Measurements from ENCODE around the gene ZNF555. TPM values are rescaled to one million over a fixed set of nuclear protein-coding genes. Genes with fewer than 3 reads are reported as not detected.

Gene ZNF555
- total and polyA plus RNA-seq, 10 of the 15 experiments (the other 5 are each of a cell fraction or from before 2014, with no cell fraction given), result 0.58 to 1.9 (median 1.2) TPM

GRCh38 chr19:2815923-2816322, 25.4 kb upstream of the ZNF555 start:
- intact Hi-C loops (cut with micrococcal nuclease; ENCODE audit: unreplicated experiment) (no loop called here), in situ Hi-C loops (cut with MboI) (no loop called here)
- ChIA-PET CTCF (no interaction called here), SMC1A (ENCODE audit: uncharacterized antibody, unreplicated experiment) (no interaction called here), RAD21 (ENCODE audit: unreplicated experiment) (no interaction called here), POLR2A (no interaction called here)
- no peaks in the 10 kb centered on the region; the same call in 1 of the 2 replicates for H3K79me2 ChIP-seq (ENCODE audit: control insufficient read depth, insufficient read depth, low read length)
- no peak overlapping the region for H2AFZ ChIP-seq (ENCODE audit: control insufficient read depth, low read depth, low read length)
- no peak overlapping the region for H3K4me2 ChIP-seq (ENCODE audit: control insufficient read depth, insufficient read depth)
- no TSS peak for BruUV-seq (replicated peaks)
- no peak overlapping the region for H3K4me3 ChIP-seq
- no peak for FAIRE-seq
- ATAC-seq, result no peak
- no peak overlapping the region for H3K9ac ChIP-seq (ENCODE audit: control insufficient read depth, insufficient read depth, low read length)
- no peak overlapping the region for H3K27ac ChIP-seq (ENCODE audit: control insufficient read depth, insufficient read depth)
- WGBS (ENCODE audit: insufficient coverage, insufficient replicate concordance, low lambda C conversion rate, missing lambda C conversion rate), result 77% methylated on average over 15 of the region's 15 CpGs
- no peaks in the 10 kb centered on the region for H3K4me1 ChIP-seq (ENCODE audit: control insufficient read depth, insufficient read depth, low read length)
- no peaks in the 10 kb centered on the region for H3K27me3 ChIP-seq (replicated peaks in 1 of 2; ENCODE audit: control insufficient read depth in 2 of 2, insufficient read depth in 2 of 2, low read length in 1 of 2)
- peaks cover 4 to 10% of the 10 kb centered on the region in 2 experiments; a peak in 3 of 4 replicates for H3K36me3 ChIP-seq (ENCODE audit: control insufficient read depth in 2 of 2, insufficient read depth in 2 of 2, low read length in 1 of 2)
- H4K20me1 ChIP-seq (ENCODE audit: control insufficient read depth, insufficient read depth), result no peaks in the 10 kb centered on the region
- no peak for DNase-seq (ENCODE audit: low read depth, low spot score)
- no peak for TF ChIP-seq TBL1XR1 (IDR thresholded peaks at IDR 0.05; ENCODE audit: low read depth, low read length)
- no peak for TF ChIP-seq ZNF384 (IDR thresholded peaks at IDR 0.05; ENCODE audit: borderline replicate concordance, low read depth, low read length)
- TF ChIP-seq ATF2 (IDR thresholded peaks at IDR 0.05; ENCODE audit: low read length), result no peak
- no peak for TF ChIP-seq BCL11A (IDR thresholded peaks at IDR 0.05; ENCODE audit: low read depth, low read length)
- no peak for TF ChIP-seq BRCA1 (IDR thresholded peaks at IDR 0.05; ENCODE audit: low read depth, low read length)
- TF ChIP-seq RB1 (IDR thresholded peaks at IDR 0.05; ENCODE audit: borderline replicate concordance), result no peak
- TF ChIP-seq FOS (IDR thresholded peaks at IDR 0.05; ENCODE audit: borderline replicate concordance, extremely low read depth, insufficient read length), result no peak
- no peaks in the 10 kb centered on the region for H3K9me3 ChIP-seq (replicated peaks; ENCODE audit: control insufficient read depth, insufficient read depth, low read length)

- no peaks in the 10 kb centered on the region; the same call in 1 of the 2 replicates for H3K79me2 ChIP-seq (ENCODE audit: control insufficient read depth, insufficient read depth, low read length)
- no peak overlapping the region for H3K27ac ChIP-seq (ENCODE audit: control insufficient read depth, insufficient read depth)
- H3K4me2 ChIP-seq (ENCODE audit: control insufficient read depth, insufficient read depth), result no peak overlapping the region
- intact Hi-C loops (cut with micrococcal nuclease; ENCODE audit: unreplicated experiment) (no loop called here), in situ Hi-C loops (cut with MboI) (no loop called here)
- ATAC-seq (no peak), FAIRE-seq (no peak), DNase-seq (ENCODE audit: low read depth, low spot score) (no peak)
- H3K36me3 ChIP-seq (ENCODE audit: control insufficient read depth in 2 of 2, insufficient read depth in 2 of 2, low read length in 1 of 2), result peaks cover 0 to 10% of the 10 kb centered on the region in 2 experiments; a peak in 2 of 4 replicates
- no peaks in the 10 kb centered on the region for H3K27me3 ChIP-seq (replicated peaks in 1 of 2; ENCODE audit: control insufficient read depth in 2 of 2, insufficient read depth in 2 of 2, low read length in 1 of 2)
- H2AFZ ChIP-seq (ENCODE audit: control insufficient read depth, low read depth, low read length), result no peak overlapping the region
- H3K9me3 ChIP-seq (replicated peaks; ENCODE audit: control insufficient read depth, insufficient read depth, low read length), result no peaks in the 10 kb centered on the region
- TF ChIP-seq JUNB (IDR thresholded peaks at IDR 0.05) (no peak), IKZF2 (IDR thresholded peaks at IDR 0.05) (no peak), RBBP5 (conservative IDR thresholded peaks at IDR 0.05) (no peak), RUNX3 (IDR thresholded peaks at IDR 0.05; ENCODE audit: low read length) (no peak), HDAC2 (IDR thresholded peaks at IDR 0.05) (no peak), BCL3 (IDR thresholded peaks at IDR 0.05; ENCODE audit: borderline replicate concordance, insufficient read depth, low read depth, low read length, poor library complexity, severe bottlenecking) (no peak), SREBF1 (IDR thresholded peaks at IDR 0.05; ENCODE audit: low read length) (no peak), FOXK2 (IDR thresholded peaks at IDR 0.05) (no peak), RCOR1 (conservative IDR thresholded peaks at IDR 0.05; ENCODE audit: low read depth, low read length) (no peak)
- 99% methylated on average over 16 of the region's 16 CpGs for WGBS (ENCODE audit: insufficient coverage, insufficient replicate concordance, low lambda C conversion rate, missing lambda C conversion rate)
- H3K4me1 ChIP-seq (ENCODE audit: control insufficient read depth, insufficient read depth, low read length), result no peaks in the 10 kb centered on the region
- SMC1A ChIA-PET (ENCODE audit: uncharacterized antibody, unreplicated experiment), result no interaction called here
- RAD21 ChIA-PET (ENCODE audit: unreplicated experiment), result no interaction called here
- H4K20me1 ChIP-seq (ENCODE audit: control insufficient read depth, insufficient read depth), result no peaks in the 10 kb centered on the region
- CTCF ChIA-PET, result no interaction called here
- POLR2A ChIA-PET, result no interaction called here
- no TSS peak for BruUV-seq (replicated peaks)
- H3K9ac ChIP-seq (ENCODE audit: control insufficient read depth, insufficient read depth, low read length), result no peak overlapping the region
- no peak overlapping the region for H3K4me3 ChIP-seq
These were observed 24.6 kb upstream of the ZNF555 start for GRCh38 chr19:2816641-2817040.
